GM18502 (cell line): ENCODE results near the gene FOXO4.
A peak's percentile ranks its signal among the peaks of the same experiment; 100 is the strongest.

Source experiments
- ATAC-seq: cut with Tn5 transposase; IDR thresholded peaks from one replicate; pipeline ENCODE4 v1.9.1; 2021; ENCODE audit warnings: mild to moderate bottlenecking; ENCODE audit not compliant: unreplicated experiment, poor library complexity

FOXO4 gene

DNA sequence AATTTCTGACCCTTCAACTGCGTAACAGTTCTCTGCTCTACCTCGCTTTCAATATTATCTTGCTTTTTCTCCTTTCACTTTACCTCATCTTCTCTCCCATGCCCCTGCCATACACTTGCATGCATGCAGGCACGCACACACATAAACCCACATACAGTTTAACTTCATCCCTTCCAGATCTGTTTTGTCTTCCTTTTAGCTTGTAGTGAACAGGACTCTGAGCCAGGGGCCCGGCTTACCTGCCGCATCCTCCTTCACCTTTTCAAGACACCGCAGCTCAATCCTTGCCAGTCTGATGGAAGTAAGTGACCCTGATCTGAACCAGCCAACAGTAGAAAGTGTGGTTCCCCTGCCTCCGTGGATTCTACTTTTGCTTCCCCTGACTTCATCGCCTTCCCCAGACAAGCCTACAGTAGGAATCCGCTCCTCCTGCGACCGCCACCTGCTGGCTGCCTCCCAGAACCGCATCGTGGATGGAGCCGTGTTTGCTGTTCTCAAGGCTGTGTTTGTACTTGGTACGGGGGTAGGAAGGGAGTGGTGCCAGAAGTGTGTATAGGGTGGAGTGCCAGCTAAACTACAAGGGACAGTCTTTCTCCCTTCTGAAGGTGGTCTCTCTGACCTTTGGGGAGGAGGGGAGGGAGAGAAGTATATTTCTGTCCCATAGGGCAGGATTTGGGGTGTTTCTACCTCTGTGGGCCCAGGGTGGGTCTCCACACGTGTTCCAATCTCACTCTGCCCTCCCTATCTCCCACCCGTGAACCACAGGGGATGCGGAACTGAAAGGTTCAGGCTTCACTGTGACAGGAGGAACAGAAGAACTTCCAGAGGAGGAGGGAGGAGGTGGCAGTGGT is 33.5 kb downstream of the FOXO4 start:
- peak; percentile 78 for ATAC-seq

GRCh38 chrX:71131510-71131909 is 35.9 kb downstream of the FOXO4 start:
- no peak for ATAC-seq

GRCh38 chrX:71140440-71140839 is 44.8 kb downstream of the FOXO4 start:
- ATAC-seq = no peak

- no peak for ATAC-seq
These were observed 47.9 kb downstream of the FOXO4 start for GRCh38 chrX:71143508-71143907.

- ATAC-seq = no peak
These were observed 49.0 kb downstream of the FOXO4 start, which contains the start of gene NLGN3 for GRCh38 chrX:71144651-71145050. NLGN3 (plus strand) TSS chrX:71144841; CDS start chrX:71147750, 2,909 bp downstream.

- ATAC-seq = no peak
These were observed 52.0 kb downstream of the FOXO4 start for GRCh38 chrX:71147496-71148277.

- no peak for ATAC-seq
These were observed 52.6 kb downstream of the FOXO4 start for GRCh38 chrX:71148278-71148663.

- no peak for ATAC-seq
These were observed 55.7 kb downstream of the FOXO4 start for GRCh38 chrX:71151366-71151765.
